GM12878 (cell line): ENCODE measurements around the gene TGDS. TPM values are rescaled to one million over a fixed set of nuclear protein-coding genes. Genes with fewer than 3 reads are reported as not detected.

Source experiments
- ATAC-seq: fragments of 200-7000 bp; cut with Tn5 transposase; 3 replicates; pipeline ENCODE4 v1.9.1; 2020; ENCODE audit warnings: mild to moderate bottlenecking, moderate library complexity
- BruUV-seq: library from RNA; stranded (reverse); fragments of 400-500 nt; replicated peaks from 2 replicates; lab custom pipeline; 2021; lab: Mats Ljungman, UMichigan
- CTCF ChIA-PET: fragments of 300-600 bp; sonication (Branson Sonifier 250); formaldehyde crosslinking; extraction: SDS; loops from one replicate; lab custom pipeline; 2021; ENCODE audit warnings: inconsistent platforms; lab: Yijun Ruan, JAX
- POLR2A ChIA-PET: fragments of 350-600 bp; formaldehyde crosslinking; extraction: SDS; loops from one replicate; lab custom pipeline; 2021; ENCODE audit warnings: inconsistent platforms; lab: Charles Lee
- RAD21 ChIA-PET: fragments of 300-600 bp; sonication (Branson Sonifier 250); formaldehyde crosslinking; loops from one replicate; lab custom pipeline; 2023; ENCODE audit warnings: antibody characterized with exemption; ENCODE audit not compliant: unreplicated experiment; lab: Charles Lee
- SMC1A ChIA-PET: fragments of 300-600 bp; sonication (Branson Sonifier 250); formaldehyde crosslinking; loops from one replicate; lab custom pipeline; 2023; ENCODE audit not compliant: unreplicated experiment, uncharacterized antibody; lab: Charles Lee
- DNase-seq: peaks from one replicate; pipeline ENCODE4 v3.0.0-alpha.2; 2011; ENCODE audit warnings: low read depth, low spot score
- FAIRE-seq: peaks from 3 replicates; lab custom pipeline; 2011; peaks lifted over from hg19 to GRCh38; lab: Jason Lieb, UNC
- H2AFZ ChIP-seq: 2 replicates; pipeline ENCODE4 v1.6.0; 2011; ENCODE audit warnings: low read depth, low read length, control low read depth; ENCODE audit not compliant: control insufficient read depth
- H3K27ac ChIP-seq: 2 replicates; pipeline ENCODE4 v1.5.1; 2011; ENCODE audit warnings: control low read depth; ENCODE audit not compliant: control insufficient read depth, insufficient read depth
- H3K27me3 ChIP-seq, 2 experiments: replicated peaks in 1 of 2; 2 replicates each; pipeline versions ENCODE4 v1.6.0 to v1.6.1; 2011; ENCODE audit warnings: low read length in 1 of 2; ENCODE audit not compliant: control insufficient read depth in 2 of 2, insufficient read depth in 2 of 2
- H3K36me3 ChIP-seq, 2 experiments: 2 replicates each; pipeline ENCODE4 v1.5.1; 2011; ENCODE audit warnings: low read length in 1 of 2; ENCODE audit not compliant: control insufficient read depth in 2 of 2, insufficient read depth in 2 of 2
- H3K4me1 ChIP-seq: 2 replicates; pipeline ENCODE4 v1.6.1; 2011; ENCODE audit warnings: mild to moderate bottlenecking, low read length, moderate library complexity, mixed read lengths; ENCODE audit not compliant: control insufficient read depth, insufficient read depth
- H3K4me2 ChIP-seq: 2 replicates; pipeline ENCODE4 v1.6.0; 2011; ENCODE audit warnings: control low read depth; ENCODE audit not compliant: control insufficient read depth, insufficient read depth
- H3K4me3 ChIP-seq: fragments of 200-600 bp; sonication (generic); 2 replicates; pipeline ENCODE4 v1.5.1; 2016
- H3K79me2 ChIP-seq: 2 replicates; pipeline ENCODE4 v1.6.0; 2011; ENCODE audit warnings: low read length; ENCODE audit not compliant: control insufficient read depth, insufficient read depth
- H3K9ac ChIP-seq: 2 replicates; pipeline ENCODE4 v1.8.0; 2011; ENCODE audit warnings: low read length, control low read depth, mixed read lengths; ENCODE audit not compliant: control insufficient read depth, insufficient read depth
- H3K9me3 ChIP-seq: replicated peaks from 3 replicates; pipeline ENCODE4 v1.5.1; 2011; ENCODE audit warnings: mild to moderate bottlenecking, low read length; ENCODE audit not compliant: control insufficient read depth, insufficient read depth
- H4K20me1 ChIP-seq: 2 replicates; pipeline ENCODE4 v1.6.0; 2011; ENCODE audit not compliant: control insufficient read depth, insufficient read depth
- EP300 ChIP-seq, 2 experiments: fragments of 150-350 bp in 1 of 2; IDR thresholded peaks; 2 replicates each; pipeline ENCODE4 v1.6.1; 2011 to 2012; ENCODE audit warnings: low read depth in 2 of 2, low read length in 2 of 2, borderline replicate concordance in 1 of 2, improper control_type of control experiment in 1 of 2, inconsistent platforms in 1 of 2; ENCODE audit not compliant: control insufficient read depth in 1 of 2
- ESRRA ChIP-seq: IDR thresholded peaks from 2 replicates; pipeline ENCODE4 v1.6.1; 2012; ENCODE audit warnings: mild to moderate bottlenecking, low read length, improper control_type of control experiment
- MYC ChIP-seq: IDR thresholded peaks from 2 replicates; pipeline ENCODE4 v1.6.1; 2011; ENCODE audit warnings: mild to moderate bottlenecking, low read length, moderate library complexity, inconsistent platforms; ENCODE audit not compliant: insufficient read depth, insufficient replicate concordance, insufficient read length, severe bottlenecking
- NFYA ChIP-seq: IDR thresholded peaks from 2 replicates; pipeline ENCODE4 v1.6.1; 2011; ENCODE audit warnings: low read depth, mild to moderate bottlenecking, low read length, improper control_type of control experiment, borderline replicate concordance
- NR2C2 ChIP-seq: IDR thresholded peaks from 2 replicates; pipeline ENCODE4 v1.6.1; 2011; ENCODE audit warnings: borderline replicate concordance, low read depth; ENCODE audit not compliant: control insufficient read depth, insufficient read length
- PAX5 ChIP-seq: IDR thresholded peaks from 2 replicates; pipeline ENCODE4 v1.6.1; 2011; ENCODE audit warnings: low read depth, low read length, borderline replicate concordance
- POU2F2 ChIP-seq: IDR thresholded peaks from 3 replicates; pipeline ENCODE4 v1.6.1; 2011; ENCODE audit warnings: low read depth, mild to moderate bottlenecking, low read length, borderline replicate concordance
- RELA ChIP-seq: fragments of 450-650 bp; IDR thresholded peaks from 2 replicates; pipeline ENCODE4 v1.8.0; 2014; ENCODE audit warnings: borderline replicate concordance; ENCODE audit not compliant: partially characterized antibody
- SMARCA5 ChIP-seq: fragments of 450-650 bp; IDR thresholded peaks from 2 replicates; pipeline ENCODE4 v1.6.1; 2017; ENCODE audit warnings: mild to moderate bottlenecking
- SMC3 ChIP-seq: IDR thresholded peaks from 2 replicates; pipeline ENCODE4 v1.6.1; 2011; ENCODE audit warnings: low read length, improper control_type of control experiment, borderline replicate concordance
- STAT3 ChIP-seq: IDR thresholded peaks from 2 replicates; pipeline ENCODE4 v1.6.1; 2011; ENCODE audit warnings: low read depth, low read length, improper control_type of control experiment
- SUPT20H ChIP-seq: IDR thresholded peaks from 2 replicates; pipeline ENCODE4 v1.6.1; 2011; ENCODE audit warnings: low read depth, mild to moderate bottlenecking, low read length, moderate library complexity, borderline replicate concordance; ENCODE audit not compliant: control insufficient read depth
- TCF12 ChIP-seq: IDR thresholded peaks from 2 replicates; pipeline ENCODE4 v1.6.1; 2011; ENCODE audit warnings: low read depth, mild to moderate bottlenecking, low read length
- ZNF217 ChIP-seq: fragments of 450-650 bp; IDR thresholded peaks from 2 replicates; pipeline ENCODE4 v1.6.1; 2017; ENCODE audit warnings: antibody characterized with exemption, mild to moderate bottlenecking
- WGBS: methylation state at CpG from one replicate; pipeline ENCODE4 v1.1.6; 2016; ENCODE audit warnings: low lambda C conversion rate; ENCODE audit not compliant: insufficient replicate concordance, insufficient coverage; ENCODE audit errors: missing lambda C conversion rate; 5-methylcytosine and 5-hydroxymethylcytosine counted together
- in situ Hi-C: fragments of 300-500 bp; cut with MboI; formaldehyde crosslinking; loops from 9 replicates; pipeline ENCODE4 v1.14.3; 2018; ENCODE audit warnings: mixed read lengths
- intact Hi-C: fragments of 100-400 bp; cut with micrococcal nuclease; formaldehyde crosslinking; loops from one replicate; pipeline ENCODE4 v1.14.2; 2022; ENCODE audit not compliant: unreplicated experiment
- polyA plus RNA-seq, 11 experiments: library from polyadenylated mRNA; depleted of rRNA in 4 of 11; unstranded in 6 of 11; stranded (reverse) in 5 of 11; fragments of >200 nt; fragmentation: Nextera tagmentation in 4 of 11; fragmentation: Illumina TruSeq in 1 of 11; extraction: Ambion mirVana in 4 of 11; extraction: Trizol in 1 of 11; gene quantifications; 1 replicate in 1 of 11; 2 replicates in 10 of 11; pipeline versions ENCODE4 v1.2.1 to v1.2.3, GENCODE V29; 2011 to 2016; ENCODE audit warnings: inconsistent platforms in 2 of 11, missing spikeins in 2 of 11, low read depth in 1 of 11
- total RNA-seq, 4 experiments: library from RNA; depleted of rRNA in 3 of 4; stranded (reverse); fragments of >200 nt in 3 of 4; fragmentation: Illumina TruSeq in 1 of 4; extraction: Trizol in 1 of 4; gene quantifications; 2 replicates each; pipeline versions ENCODE4 v1.2.1 to v1.2.3, GENCODE V29; 2013 to 2021
- TF ChIP-seq, protein P1 (sequence below): fragments of 450-650 bp; IDR thresholded peaks from 2 replicates; pipeline ENCODE4 v1.6.1; 2017; ENCODE audit warnings: mild to moderate bottlenecking, moderate library complexity
- TF ChIP-seq, protein P2 (sequence below): fragments of 450-650 bp; IDR thresholded peaks from 2 replicates; pipeline ENCODE4 v1.6.1; 2017; ENCODE audit warnings: low read depth, mild to moderate bottlenecking, moderate library complexity

The TGDS gene
- total and polyA plus RNA-seq, 10 of the 15 experiments (the other 5 are each of a cell fraction or from before 2014, with no cell fraction given), result 13.1 to 44.3 (median 23.8) TPM

DNA sequence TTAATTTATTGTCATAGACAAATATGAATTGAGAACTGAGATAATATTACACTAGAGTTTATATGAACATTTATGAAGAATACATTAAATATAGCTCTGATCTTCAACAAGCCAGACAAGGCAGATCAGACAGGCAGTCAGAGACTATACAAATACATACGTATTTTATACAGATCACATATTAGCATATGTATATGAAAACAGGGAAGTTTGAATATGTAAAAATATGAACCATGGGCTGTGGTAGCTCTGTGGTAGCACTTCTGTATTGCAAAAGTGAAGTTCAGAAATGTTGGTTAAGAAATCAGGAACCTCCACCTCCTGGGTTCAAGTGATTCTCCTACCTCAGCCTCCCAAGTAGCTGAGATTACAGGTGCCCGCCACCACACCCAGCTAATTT is 26.4 kb upstream of the TGDS start:
- no peak overlapping the region for H3K27ac ChIP-seq
- intact Hi-C loops (no loop called here), in situ Hi-C loops (no loop called here)
- FAIRE-seq (no peak), DNase-seq (no peak), ATAC-seq (no peak)
- ChIA-PET POLR2A (no interaction called here), SMC1A (interaction anchor here (0.6 to 8.9 kb wide), 3 partner anchors 188 to 985 kb away, joined by 3 to 153 read pairs (median 3); no protein-coding TSS in a partner anchor), RAD21 (no interaction called here), CTCF (interaction anchor here (1.7 to 8.8 kb wide), 4 partner anchors 14 to 782 kb away, joined by 9 to 288 read pairs (median 56); partner anchors contain the start of gene GPR180)
- H3K4me2 ChIP-seq, result no peak overlapping the region
- H3K27me3 ChIP-seq, result no peaks in the 10 kb centered on the region
- no peak for TF ChIP-seq NFYA
- no peak for TF ChIP-seq SUPT20H
- TF ChIP-seq POU2F2, result no peak
- TF ChIP-seq, protein P1, sequence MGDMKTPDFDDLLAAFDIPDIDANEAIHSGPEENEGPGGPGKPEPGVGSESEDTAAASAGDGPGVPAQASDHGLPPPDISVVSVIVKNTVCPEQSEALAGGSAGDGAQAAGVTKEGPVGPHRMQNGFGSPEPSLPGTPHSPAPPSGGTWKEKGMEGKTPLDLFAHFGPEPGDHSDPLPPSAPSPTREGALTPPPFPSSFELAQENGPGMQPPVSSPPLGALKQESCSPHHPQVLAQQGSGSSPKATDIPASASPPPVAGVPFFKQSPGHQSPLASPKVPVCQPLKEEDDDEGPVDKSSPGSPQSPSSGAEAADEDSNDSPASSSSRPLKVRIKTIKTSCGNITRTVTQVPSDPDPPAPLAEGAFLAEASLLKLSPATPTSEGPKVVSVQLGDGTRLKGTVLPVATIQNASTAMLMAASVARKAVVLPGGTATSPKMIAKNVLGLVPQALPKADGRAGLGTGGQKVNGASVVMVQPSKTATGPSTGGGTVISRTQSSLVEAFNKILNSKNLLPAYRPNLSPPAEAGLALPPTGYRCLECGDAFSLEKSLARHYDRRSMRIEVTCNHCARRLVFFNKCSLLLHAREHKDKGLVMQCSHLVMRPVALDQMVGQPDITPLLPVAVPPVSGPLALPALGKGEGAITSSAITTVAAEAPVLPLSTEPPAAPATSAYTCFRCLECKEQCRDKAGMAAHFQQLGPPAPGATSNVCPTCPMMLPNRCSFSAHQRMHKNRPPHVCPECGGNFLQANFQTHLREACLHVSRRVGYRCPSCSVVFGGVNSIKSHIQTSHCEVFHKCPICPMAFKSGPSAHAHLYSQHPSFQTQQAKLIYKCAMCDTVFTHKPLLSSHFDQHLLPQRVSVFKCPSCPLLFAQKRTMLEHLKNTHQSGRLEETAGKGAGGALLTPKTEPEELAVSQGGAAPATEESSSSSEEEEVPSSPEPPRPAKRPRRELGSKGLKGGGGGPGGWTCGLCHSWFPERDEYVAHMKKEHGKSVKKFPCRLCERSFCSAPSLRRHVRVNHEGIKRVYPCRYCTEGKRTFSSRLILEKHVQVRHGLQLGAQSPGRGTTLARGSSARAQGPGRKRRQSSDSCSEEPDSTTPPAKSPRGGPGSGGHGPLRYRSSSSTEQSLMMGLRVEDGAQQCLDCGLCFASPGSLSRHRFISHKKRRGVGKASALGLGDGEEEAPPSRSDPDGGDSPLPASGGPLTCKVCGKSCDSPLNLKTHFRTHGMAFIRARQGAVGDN, result no peak
- TF ChIP-seq ESRRA, result no peak
- TF ChIP-seq SMARCA5, result no peak
- no peak for TF ChIP-seq TCF12
- TF ChIP-seq ZNF217, result no peak
- no peak for TF ChIP-seq STAT3
- no peak for TF ChIP-seq SMC3
- no peak for TF ChIP-seq PAX5
- TF ChIP-seq RELA, result no peak
- TF ChIP-seq, protein P2, sequence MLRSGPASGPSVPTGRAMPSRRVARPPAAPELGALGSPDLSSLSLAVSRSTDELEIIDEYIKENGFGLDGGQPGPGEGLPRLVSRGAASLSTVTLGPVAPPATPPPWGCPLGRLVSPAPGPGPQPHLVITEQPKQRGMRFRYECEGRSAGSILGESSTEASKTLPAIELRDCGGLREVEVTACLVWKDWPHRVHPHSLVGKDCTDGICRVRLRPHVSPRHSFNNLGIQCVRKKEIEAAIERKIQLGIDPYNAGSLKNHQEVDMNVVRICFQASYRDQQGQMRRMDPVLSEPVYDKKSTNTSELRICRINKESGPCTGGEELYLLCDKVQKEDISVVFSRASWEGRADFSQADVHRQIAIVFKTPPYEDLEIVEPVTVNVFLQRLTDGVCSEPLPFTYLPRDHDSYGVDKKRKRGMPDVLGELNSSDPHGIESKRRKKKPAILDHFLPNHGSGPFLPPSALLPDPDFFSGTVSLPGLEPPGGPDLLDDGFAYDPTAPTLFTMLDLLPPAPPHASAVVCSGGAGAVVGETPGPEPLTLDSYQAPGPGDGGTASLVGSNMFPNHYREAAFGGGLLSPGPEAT, result no peak
- TF ChIP-seq NR2C2, result no peak
- no peak for TF ChIP-seq MYC
- TF ChIP-seq EP300 (IDR thresholded peaks at IDR 0.05; ENCODE audit: borderline replicate concordance in 1 of 2, control insufficient read depth in 1 of 2, low read depth in 2 of 2, low read length in 2 of 2), result no peak
- no TSS peak for BruUV-seq
- H3K79me2 ChIP-seq, result no peaks in the 10 kb centered on the region
- H3K9me3 ChIP-seq, result no peaks in the 10 kb centered on the region
- H4K20me1 ChIP-seq, result no peaks in the 10 kb centered on the region; the same call in 1 of the 2 replicates
- peaks cover 0 to 28% of the 10 kb centered on the region in 2 experiments for H3K36me3 ChIP-seq
- no peak overlapping the region for H3K9ac ChIP-seq
- 100% methylated on average over 2 of the region's 2 CpGs for WGBS
- no peak overlapping the region for H2AFZ ChIP-seq
- H3K4me3 ChIP-seq, result no peak overlapping the region
- no peaks in the 10 kb centered on the region for H3K4me1 ChIP-seq
